Upper lobe of right lung (tissue), 1 donor: ENCODE data around the gene CHRDL2. TPM values are rescaled to one million over a fixed set of nuclear protein-coding genes. Genes with fewer than 3 reads are reported as not detected.
A peak's percentile ranks its signal among the peaks of the same experiment; 100 is the strongest.

Experiments
- ATAC-seq: fragments of 200-7000 bp; cut with Tn5 transposase; one replicate; pipeline ENCODE4 v1.9.1; 2020; ENCODE audit warnings: mild to moderate bottlenecking, moderate library complexity
- DNase-seq: peaks from one replicate; pipeline ENCODE4 v3.0.0-alpha.2; 2020
- H3K27ac ChIP-seq: fragments of 200-600 bp; one replicate; pipeline ENCODE4 v1.8.0; 2022
- H3K27me3 ChIP-seq: fragments of 200-600 bp; one replicate; pipeline ENCODE4 v1.8.0; 2022; ENCODE audit warnings: mild to moderate bottlenecking
- H3K36me3 ChIP-seq: fragments of 200-600 bp; one replicate; pipeline ENCODE4 v1.8.0; 2022
- H3K4me1 ChIP-seq: fragments of 200-600 bp; one replicate; pipeline ENCODE4 v1.8.0; 2022
- H3K4me3 ChIP-seq: fragments of 200-600 bp; one replicate; pipeline ENCODE4 v1.8.0; 2022; ENCODE audit warnings: mild to moderate bottlenecking
- H3K9me3 ChIP-seq: fragments of 200-600 bp; one replicate; pipeline ENCODE4 v1.8.0; 2022
- intact Hi-C: fragments of 100-400 bp; cut with DNase I; formaldehyde crosslinking; loops from one replicate; pipeline ENCODE4 v1.11.0; 2022
- total RNA-seq: library from RNA; stranded (reverse); fragmentation: NEBNext Ultra II Directional; extraction: Animal tissue kit (Norgen Biotek cat#: 25700); gene quantifications from one replicate; pipeline ENCODE4 v1.2.1, GENCODE V29; 2021
- TF ChIP-seq, protein P1 (sequence below): fragments of 200-600 bp; IDR thresholded peaks from one replicate; pipeline ENCODE4 v1.8.0; 2022; ENCODE audit warnings: antibody characterized with exemption
- donor health status: DM: no; HTN: yes; CAD: no; lungs with severe emphysema.

CHRDL2 gene
- total RNA-seq, 1 donor from 2014 or later = 1.6 TPM

DNA sequence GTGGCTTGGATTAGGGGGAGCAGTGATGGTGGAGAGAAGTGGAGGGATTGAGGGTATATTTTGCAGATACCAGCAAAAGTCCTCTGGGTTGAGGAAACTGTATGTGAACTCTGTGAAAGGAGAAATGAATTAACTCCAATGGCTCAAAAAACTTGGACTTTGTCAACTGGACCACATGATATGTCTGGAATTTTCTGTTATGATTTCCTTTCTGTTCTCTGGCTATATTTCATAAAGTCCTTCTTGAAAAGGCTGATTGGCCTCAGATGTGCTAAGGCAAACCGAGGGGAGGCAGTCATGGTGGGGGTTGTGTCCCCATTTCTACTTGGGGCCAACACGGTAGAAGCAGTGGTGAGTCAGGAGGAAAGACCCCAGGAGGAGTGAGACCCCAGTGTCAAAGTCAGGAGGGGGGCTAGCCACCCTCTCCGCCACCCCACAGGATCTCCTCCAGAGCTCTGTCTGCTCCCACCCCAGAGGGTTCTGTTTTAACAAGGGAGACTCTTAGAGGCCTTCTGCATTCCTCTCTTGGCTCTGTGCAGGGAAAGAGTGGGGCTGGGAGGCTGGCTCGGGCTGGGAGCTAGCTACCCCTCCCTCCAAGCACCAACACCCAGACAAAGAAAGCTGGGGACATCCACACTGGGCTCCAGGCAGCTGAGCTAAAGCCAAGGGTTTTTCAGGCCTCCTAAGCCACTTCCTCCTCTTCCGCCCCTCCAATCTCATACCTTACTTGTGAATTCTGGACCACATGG is 13.8 kb downstream of the CHRDL2 start:
- intact Hi-C loops = no loop called here
- DNase-seq (no peak), ATAC-seq (no peak)
- no peaks in the 10 kb centered on the region for H3K27me3 ChIP-seq
- H3K9me3 ChIP-seq = no peaks in the 10 kb centered on the region
- TF ChIP-seq, protein P1, sequence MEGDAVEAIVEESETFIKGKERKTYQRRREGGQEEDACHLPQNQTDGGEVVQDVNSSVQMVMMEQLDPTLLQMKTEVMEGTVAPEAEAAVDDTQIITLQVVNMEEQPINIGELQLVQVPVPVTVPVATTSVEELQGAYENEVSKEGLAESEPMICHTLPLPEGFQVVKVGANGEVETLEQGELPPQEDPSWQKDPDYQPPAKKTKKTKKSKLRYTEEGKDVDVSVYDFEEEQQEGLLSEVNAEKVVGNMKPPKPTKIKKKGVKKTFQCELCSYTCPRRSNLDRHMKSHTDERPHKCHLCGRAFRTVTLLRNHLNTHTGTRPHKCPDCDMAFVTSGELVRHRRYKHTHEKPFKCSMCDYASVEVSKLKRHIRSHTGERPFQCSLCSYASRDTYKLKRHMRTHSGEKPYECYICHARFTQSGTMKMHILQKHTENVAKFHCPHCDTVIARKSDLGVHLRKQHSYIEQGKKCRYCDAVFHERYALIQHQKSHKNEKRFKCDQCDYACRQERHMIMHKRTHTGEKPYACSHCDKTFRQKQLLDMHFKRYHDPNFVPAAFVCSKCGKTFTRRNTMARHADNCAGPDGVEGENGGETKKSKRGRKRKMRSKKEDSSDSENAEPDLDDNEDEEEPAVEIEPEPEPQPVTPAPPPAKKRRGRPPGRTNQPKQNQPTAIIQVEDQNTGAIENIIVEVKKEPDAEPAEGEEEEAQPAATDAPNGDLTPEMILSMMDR = no peak
- peaks cover 11% of the 10 kb centered on the region for H3K4me1 ChIP-seq
- no peaks in the 10 kb centered on the region for H3K36me3 ChIP-seq
- H3K27ac ChIP-seq = peak overlapping the region; percentile 42
- H3K4me3 ChIP-seq = no peak overlapping the region

DNA sequence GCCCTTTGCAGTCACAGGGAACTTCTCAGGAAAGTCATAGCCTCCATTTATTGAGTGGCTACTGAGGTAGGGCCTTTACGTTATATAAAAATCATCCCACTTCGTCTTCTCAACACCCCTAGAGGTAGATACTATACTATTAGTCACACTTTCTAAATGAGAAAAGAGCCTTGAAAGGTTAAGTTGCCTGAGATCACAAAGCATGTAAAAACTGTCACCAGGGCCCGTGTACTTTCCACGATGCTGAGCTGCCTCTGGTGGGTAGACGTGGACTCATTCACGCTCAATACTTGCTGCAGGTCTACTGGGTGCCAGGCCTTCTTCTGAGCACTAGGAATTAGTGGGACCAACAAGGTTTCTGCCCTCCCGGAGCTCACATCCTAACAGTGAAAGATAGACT is 16.3 kb downstream of the CHRDL2 start:
- DNase-seq = no peak
- intact Hi-C loops = no loop called here

DNA sequence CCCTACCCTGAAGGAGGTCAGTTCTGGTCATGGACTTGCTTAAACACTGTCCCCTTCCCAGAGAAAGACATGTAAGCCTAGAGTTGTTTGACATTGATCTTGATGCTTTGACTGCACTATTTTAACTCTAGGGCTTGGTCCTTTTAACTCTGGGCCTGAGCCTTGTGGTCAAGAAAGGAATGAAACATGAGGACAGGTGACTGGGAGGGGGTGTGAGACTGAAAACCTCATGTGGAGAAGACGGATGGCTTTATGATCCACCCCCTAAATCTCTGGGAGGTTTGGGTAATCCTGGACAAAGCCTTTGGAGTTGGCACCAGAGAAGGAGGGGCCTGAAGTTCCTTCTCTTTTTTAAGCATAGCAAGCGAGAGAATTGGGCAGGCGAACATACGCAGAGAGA is 17.5 kb downstream of the CHRDL2 start:
- no peaks in the 10 kb centered on the region for H3K9me3 ChIP-seq
- no peak overlapping the region for H3K27ac ChIP-seq
- H3K27me3 ChIP-seq = no peaks in the 10 kb centered on the region
- ATAC-seq (no peak), DNase-seq (no peak)
- TF ChIP-seq, protein P1 = no peak
- intact Hi-C loops = no loop called here
- no peaks in the 10 kb centered on the region for H3K36me3 ChIP-seq
- H3K4me1 ChIP-seq = no peaks in the 10 kb centered on the region
- H3K4me3 ChIP-seq = no peak overlapping the region

More for the DNA sequence above, 16.3 kb downstream of the CHRDL2 start:
- H3K27ac ChIP-seq = no peak overlapping the region
- H3K27me3 ChIP-seq = no peaks in the 10 kb centered on the region
- TF ChIP-seq, protein P1 = no peak
- no peaks in the 10 kb centered on the region for H3K36me3 ChIP-seq
- no peak for ATAC-seq
- H3K4me3 ChIP-seq = no peak overlapping the region
- H3K9me3 ChIP-seq = no peaks in the 10 kb centered on the region
- peaks cover 3% of the 10 kb centered on the region for H3K4me1 ChIP-seq

DNA sequence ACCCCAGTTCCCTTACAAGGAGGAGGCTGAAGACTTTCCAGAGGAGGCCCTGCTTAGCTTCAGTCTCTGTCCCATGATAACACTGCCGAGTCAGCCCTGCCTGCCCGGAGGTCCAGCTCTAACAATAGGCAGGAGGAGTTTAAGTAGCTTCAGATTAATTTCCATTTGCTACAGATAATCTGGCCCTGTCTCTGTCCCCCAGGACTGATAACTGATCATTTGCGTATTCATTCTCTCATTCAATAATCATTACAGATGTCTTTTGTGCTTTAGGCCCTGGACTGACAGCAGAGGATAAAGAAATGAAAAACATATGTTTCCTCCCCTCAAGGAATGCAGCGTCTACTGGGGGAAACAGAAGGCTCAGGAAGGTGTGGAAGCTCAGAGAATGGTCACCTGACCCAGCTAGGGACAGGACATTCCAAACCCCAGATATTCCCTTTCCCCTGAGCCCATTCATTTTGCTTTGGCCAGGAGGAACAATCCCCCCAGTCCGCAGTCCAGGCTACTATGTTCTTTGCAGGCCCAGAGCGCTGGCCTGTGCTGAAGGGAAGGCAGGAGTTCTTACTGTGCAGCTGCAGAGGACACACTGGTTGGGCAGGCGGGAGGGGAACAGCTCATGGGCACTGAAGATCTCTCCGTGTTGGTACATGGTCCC is 20.8 kb downstream of the CHRDL2 start:
- no peaks in the 10 kb centered on the region for H3K9me3 ChIP-seq
- no peaks in the 10 kb centered on the region for H3K4me1 ChIP-seq
- ATAC-seq (no peak), DNase-seq (no peak)
- H3K27ac ChIP-seq = no peak overlapping the region
- H3K4me3 ChIP-seq = no peak overlapping the region
- TF ChIP-seq, protein P1 = no peak
- H3K27me3 ChIP-seq = no peaks in the 10 kb centered on the region
- intact Hi-C loops = no loop called here
- H3K36me3 ChIP-seq = no peaks in the 10 kb centered on the region

DNA sequence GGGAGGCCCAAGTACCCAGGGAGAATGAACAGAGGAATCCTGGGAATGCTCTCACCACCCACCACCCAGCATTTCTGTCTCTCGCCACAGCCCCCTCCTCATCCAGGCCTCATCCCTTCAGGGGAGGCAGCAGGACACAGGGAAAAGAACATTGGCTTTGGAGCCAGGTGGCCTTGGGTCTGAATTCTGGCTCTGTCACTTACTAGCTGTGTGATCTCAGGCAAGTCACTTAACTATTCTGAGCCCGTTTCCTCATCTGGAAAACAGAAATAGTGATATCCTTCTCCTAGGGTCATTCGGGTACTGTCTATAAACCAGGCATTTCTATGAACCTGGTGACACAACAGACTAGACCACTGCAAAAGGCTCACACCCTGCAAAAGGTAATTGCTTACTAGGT is 22.1 kb downstream of the CHRDL2 start:
- intact Hi-C loops = no loop called here
- Histone ChIP-seq H3K4me1 (no peaks in the 10 kb centered on the region), H3K36me3 (no peaks in the 10 kb centered on the region), H3K27ac (no peak overlapping the region), H3K27me3 (no peaks in the 10 kb centered on the region), H3K9me3 (no peaks in the 10 kb centered on the region), H3K4me3 (no peak overlapping the region)
- TF ChIP-seq, protein P1 = no peak
- ATAC-seq (no peak), DNase-seq (no peak)
